NCI-H2081 treated with DMSO at 0.1 percent for 48 hours (cell line): ENCODE measurements around the gene HMCN2.
"Not testable (repeated sequence)": the region's sequence is repeated elsewhere in the genome, so short reads cannot be mapped to it uniquely, and the experiment has no call there.

ENCODE experiments used
- DNase-seq: peaks from one replicate; lab custom pipeline; 2025; lab: John Stamatoyannopoulos, UW

HMCN2 gene

DNA sequence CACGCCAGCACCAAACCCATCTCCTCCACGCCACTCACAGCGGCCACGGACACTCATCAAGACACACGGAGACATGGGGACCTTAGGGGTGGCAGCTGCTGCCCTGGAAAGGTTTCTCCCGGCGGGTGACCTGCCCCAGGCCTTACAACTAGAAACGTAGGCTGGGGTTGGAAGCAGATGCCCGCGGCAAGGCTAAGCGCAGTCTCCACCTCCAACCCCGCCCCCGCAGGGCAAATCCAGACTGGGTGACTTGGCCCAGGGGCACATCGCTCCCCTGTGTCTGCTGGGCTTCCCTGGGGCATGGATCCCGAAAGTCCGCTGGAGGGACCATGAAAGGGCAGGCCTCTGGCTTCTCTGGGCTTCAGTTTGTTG is 167.2 kb downstream of the HMCN2 start:
- DNase-seq = no peak

DNA sequence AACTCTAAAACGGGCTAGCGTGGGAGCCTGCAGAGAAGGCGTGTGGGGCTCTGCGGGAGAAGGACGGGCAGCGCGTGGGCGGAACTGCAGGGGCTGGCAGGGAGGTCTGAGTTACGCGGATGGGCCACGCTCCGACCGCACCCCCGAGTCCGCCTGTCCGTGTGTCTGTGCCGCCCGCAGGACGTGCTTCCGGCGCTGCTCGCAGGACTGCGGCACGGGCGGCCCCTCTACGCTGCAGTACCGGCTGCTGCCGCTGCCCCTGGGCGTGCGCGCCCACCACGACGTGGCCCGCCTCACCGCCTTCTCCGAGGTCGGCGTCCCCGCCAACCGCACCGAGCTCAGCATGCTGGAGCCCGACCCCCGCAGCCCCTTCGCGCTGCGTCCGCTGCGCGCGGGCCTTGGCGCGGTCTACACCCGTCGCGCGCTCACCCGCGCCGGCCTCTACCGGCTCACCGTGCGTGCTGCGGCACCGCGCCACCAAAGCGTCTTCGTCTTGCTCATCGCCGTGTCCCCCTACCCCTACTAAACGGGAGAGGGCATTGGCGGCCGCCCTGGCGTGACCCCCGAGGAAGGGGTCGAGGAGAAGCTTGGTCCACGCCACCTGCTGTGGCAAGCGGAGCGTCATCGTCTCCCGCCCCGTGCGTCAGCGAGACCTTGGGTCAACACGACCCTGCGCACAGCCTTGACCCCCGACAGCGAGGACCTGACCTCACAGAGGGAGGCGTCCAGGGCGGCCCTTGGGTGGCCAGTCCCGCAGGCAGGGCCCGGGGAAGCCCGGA is 167.8 kb downstream of the HMCN2 start:
- DNase-seq = no peak

DNA sequence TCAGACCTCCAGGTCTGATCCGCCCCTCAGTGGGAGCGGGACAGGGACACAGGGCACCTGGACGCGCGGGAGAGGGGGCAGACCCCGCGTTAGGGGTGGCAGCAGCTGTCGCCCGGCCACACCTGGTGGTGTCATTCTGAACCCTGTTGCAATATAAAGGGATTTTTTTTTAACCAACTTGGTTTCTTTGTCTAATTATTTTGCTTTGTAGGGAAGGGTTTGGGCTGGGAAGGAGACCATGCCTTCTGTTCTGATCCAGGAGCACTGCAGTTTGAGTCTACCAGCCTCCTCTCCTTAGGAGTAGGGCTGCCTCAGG is 168.3 kb downstream of the HMCN2 start:
- no peak for DNase-seq

DNA sequence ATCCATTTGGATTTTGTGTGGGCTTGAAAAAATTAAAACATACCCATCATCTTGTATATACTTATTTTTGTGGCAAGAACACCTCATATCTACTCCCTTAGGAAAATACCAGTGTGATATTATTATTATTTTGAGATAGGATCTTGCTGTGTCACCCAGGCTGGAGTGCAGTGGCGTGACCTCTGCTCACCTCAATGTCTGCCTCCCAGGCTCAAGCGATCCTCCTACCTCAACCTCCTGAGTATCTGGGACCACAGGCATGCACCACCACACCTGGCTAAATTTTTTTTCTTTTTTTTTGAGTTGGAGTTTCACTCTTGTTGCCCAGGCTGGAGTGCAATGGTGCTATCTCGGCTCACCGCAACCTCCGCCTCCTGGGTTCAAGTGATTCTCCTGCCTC is 169.1 kb downstream of the HMCN2 start:
- not testable (repeated sequence) for DNase-seq

DNA sequence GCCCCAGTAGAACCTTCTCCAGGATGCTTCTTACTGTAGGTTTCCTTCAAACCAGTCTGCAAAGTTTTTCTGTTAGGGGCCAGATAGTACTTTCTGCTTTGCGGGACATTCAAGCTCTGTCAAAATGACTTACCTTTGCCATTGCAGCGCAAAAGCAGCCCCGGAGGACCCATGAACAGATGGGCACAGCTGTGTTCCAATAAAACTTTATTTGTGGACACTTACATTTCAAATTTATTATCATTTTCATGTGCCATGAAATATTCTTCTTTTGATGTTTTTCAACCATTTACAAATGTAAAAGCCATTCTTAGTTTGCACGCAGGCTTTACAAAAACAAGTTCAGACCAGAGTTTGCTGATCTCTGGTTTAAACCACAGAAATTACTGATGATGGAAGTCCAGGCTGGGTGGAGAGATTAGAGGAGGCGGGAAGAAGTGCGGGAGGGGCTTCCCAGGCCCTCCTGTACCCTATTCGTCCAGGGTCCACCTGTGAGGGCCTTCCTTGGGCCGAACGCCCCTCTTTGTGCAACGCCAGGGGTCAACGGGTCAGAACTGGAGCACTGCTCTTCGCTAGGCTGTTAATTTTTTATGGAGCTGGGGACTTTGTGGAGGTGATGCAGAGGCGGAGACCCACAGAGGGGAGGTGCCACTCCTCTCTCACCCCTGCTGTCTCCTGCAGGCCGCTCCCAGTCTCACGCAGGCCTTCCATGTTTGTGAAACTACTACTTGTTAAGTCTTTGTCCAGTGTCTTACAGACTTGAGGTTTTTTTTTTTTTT is 171.6 kb downstream of the HMCN2 start:
- DNase-seq = no peak

DNA sequence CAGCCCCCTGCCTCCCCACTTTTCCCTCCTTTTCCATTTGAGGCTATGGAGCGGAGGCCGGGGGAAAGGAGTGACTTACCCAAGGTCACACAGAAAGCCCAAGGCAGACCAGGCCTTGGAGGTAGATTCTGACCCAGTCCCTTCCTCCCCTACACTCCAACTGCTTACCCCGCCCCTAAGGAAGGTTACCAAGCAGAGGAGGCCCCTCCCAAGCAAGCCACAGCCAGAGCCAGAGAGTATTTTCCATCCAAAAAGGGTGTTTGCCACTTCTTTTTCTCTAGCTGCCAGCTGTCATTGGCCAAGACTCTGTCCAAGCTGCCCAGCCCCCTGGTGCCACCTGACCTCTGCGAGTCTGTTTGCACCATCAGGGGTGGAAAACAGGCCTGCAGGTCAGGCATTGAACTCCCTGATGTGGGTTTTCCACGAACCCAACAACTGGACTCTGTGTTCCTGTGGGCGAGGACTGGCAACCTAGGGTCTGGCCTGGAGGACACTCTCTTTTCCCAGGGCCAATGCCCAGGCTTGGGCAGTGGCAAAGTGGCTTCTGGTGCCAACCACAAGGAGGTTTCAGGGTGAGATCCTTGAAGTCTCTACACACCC is 172.9 kb downstream of the HMCN2 start:
- no peak for DNase-seq

DNA sequence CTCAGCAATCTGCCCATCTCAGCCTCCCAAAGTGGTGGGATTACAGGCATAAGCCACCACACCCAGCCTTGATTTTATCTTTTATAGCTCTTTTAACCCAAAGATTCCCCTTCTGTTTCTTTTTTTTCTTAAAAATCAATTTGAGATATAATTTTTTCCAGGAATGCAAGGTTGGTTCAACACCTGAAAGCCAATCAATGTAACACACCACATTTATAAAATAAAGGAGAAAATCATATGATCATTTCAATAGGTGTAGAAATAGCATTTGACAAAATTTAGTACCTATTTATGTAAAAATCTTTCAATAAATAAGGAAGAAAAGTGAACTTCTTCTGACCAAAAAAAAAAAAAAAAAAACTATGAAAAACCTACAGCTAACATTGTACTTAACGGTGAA is 175.5 kb downstream of the HMCN2 start:
- DNase-seq = no peak

DNA sequence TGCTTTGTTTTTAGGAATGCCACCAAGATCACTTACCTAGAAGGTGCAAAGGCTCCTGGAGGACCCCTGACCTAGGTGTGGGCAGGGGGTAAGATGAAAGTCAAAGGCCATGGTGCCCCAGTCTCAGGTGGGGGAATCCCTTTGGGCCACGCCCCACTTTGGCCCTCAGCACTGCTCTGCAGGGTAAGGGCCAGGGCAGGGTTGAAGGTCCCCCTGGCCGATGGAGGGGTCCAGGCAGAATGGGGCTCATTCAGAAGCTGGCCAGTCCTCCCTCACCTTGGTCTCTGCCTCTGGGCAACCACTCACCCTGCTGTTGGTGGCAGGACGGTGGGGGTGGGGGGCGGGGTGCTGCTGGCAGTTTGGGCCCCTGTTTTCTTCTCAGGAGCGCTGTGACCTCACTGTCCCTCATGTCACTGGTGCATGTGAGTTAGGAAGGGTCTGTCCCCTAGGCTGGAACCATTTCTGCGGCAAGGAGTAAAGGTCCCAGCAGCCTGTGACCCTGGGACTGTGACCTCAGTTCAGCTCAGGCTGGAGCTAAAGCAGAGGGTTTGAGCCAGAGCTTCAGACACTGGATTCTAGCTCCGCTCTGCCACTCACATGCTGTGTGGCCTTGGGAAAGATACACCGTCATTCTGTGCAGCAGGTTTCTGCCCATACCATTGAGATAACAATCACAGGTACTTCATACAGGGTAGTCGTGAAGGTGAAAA is 177.3 kb downstream of the HMCN2 start:
- no peak for DNase-seq

DNA sequence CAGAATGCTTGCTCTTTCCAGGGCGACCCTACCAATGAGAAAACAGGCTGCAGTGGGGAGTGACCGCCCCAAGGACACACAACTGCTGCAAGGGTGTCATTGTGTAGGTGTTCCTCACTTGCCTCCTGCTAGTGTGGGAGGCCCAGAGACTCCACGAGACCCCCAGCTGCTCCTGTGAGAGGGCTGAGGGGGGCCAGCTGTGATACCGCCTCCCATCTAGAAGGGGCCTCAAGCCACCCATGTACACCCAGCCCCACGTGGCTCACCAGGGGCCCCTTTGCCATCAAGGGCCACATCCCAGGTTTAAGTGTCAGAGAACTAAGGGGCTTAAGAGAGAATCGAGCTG is 177.9 kb downstream of the HMCN2 start:
- no peak for DNase-seq

DNA sequence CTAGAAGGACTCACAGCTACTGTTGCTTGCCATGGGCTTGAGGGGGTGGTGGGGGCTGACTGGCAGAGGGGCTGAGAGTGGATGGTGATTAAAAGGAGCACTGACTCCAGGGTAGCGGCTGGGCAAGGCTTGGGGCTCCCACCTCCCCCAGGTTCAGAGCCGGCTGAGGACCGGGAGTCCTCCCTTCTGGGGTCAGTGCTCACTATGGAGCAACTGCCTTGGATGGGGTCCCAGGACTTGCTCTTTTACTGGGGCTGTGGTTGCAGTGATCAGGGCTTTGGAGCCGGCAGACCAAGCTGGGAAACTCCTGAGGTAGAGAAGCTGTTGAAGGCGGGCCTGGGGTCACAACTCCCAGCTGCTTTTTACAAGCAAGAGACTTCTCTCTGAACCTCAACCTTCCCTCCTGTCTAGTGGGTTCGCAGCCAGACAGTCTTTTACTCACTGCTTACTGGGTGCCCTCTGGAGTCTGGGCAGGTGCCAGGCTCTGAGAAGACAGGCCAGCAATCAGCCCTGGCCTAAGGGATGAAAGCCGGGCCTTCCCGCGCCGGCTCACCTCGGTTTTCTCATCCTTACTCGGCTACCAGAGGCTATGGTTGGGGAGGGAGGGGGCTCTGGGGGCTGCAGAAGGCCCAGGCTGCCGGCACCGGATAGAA is 178.4 kb downstream of the HMCN2 start:
- DNase-seq = no peak

DNA sequence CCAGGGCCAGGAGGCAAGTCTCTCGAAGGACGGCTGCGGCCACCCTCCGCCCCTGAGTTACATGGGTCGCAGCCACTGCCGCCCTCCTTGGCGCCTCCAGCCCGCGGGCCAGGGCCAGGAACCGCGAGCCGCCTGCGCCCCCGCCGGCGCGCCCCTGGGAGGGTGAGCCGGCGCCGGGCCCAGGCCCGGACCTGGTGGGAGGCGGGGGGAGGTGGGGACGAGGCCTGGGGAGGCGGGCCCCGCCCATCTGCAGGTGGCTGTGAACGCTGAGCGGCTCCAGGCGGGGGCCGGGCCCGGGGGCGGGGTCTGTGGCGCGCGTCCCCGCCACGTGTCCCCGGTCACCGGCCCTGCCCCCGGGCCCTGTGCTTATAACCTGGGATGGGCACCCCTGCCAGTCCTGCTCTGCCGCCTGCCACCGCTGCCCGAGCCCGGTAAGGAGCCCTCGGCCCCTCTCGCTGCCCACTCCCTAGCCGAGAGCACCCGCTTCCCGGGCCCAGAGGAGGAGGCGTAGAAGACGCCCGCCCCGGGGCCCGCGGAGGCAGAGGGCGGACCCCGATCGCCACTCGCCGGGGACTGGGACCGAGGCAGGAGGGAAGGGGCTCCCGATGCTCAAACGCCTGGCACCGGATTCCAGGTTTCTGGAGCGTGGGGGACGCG is 179.1 kb downstream of the HMCN2 start, which contains the start of gene ASS1:
Gene ASS1 (plus strand): TSS at position 397 of the 657 bp plus-strand sequence. CDS start 7,268 bp downstream, outside the sequence.
- no peak for DNase-seq

DNA sequence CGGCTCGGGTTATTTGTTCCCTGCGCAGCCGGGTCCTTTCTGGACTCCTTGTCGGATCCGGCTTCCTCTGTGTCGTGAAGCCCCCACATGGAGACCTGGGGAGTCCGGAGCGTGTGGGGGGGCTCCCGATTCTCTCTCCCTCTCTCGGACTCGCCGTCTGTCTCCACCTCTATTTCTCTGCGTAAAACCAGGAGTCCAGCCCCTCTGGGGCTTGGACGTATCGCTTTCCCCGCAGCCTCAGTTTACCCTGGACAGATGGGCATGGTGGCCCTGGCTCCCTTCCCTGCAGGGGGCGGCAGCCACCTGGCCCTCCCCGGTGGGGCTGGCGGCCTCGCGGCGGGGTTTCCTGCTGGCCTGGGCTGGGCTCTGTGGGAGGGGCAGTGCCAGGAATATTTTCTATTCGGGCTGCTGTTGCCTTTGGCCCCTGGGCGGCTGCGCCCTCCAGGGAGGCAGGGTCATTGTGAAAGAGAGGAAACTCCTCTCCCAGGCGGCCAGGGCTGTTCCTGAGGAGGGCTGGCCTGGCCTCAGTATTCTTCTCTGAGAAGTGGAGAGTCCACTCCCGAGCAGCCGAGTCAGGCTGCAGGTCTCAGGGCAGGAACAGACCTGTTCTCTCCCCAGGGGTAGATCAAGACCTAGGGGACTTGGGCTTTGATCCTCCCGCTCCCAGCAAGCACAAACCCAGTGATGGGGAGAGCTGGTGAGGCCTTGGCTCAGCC is 179.9 kb downstream of the HMCN2 start:
- DNase-seq = no peak

DNA sequence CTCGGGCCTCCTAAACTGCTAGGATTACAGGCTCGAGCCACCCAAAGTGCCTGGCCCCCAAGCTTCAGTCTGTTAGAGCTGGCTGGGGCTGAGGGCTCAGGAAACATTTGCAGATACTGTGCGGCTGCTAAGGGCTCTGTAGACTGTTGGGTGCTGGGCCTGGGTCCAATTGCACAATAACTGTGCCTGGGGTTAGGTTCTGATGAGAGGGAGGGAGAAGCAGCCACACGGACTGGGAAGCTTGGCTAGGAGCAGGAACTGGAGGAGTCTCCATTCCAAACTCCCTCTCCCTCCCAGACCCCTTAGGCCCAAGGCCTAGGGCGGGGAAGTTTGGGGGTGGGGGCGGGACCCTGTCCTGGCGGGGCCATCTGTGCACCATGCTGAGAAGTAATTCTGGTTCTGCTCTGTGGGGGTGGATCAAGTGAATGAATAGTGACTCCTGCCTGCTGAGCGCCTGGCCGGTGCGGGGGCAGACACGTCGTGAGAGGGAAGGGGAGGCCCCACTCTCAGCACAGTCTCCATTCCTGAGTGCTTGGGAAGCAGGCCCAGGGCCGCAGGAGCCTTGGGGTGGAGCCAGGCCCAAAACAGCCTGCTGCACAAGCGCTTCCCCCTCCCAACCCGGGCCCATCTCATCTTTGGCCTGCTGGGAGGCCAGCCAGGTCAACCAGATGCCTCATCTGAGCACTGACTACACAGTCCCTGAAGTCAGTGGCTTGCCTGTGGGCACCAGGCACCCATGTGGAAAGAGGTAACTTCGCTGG is 180.7 kb downstream of the HMCN2 start:
- DNase-seq = no peak

DNA sequence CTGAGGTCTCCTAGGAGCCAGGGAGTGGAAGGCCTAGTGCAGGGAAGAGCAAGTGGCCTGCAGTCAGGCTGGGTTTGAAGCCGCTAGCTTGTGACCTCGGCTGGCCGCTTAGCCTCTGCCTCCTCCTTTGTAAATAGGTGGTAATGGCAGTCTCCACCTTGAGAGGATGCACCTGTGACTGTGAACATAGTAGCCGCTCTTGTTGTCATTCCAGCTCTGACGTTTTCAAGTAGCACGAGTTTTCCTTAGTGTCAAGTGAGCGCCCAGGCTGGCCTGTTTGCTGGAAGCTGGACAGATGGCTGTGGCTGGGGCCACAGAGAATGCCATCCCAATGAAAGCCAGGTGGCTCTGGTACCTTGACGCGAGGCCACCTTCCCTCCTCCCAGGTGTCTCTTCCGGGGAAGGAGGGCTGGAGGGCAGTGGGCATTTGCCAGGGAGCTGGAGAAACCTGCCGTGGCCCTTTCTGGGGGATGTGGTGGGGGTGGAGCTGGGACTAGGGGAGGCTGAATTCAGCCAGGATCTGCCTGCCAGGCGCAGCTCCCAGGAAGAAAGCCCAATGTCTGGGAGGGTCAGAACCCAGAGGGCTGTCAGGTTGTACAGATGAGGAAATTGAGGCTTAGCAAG is 181.7 kb downstream of the HMCN2 start:
- DNase-seq = no peak

DNA sequence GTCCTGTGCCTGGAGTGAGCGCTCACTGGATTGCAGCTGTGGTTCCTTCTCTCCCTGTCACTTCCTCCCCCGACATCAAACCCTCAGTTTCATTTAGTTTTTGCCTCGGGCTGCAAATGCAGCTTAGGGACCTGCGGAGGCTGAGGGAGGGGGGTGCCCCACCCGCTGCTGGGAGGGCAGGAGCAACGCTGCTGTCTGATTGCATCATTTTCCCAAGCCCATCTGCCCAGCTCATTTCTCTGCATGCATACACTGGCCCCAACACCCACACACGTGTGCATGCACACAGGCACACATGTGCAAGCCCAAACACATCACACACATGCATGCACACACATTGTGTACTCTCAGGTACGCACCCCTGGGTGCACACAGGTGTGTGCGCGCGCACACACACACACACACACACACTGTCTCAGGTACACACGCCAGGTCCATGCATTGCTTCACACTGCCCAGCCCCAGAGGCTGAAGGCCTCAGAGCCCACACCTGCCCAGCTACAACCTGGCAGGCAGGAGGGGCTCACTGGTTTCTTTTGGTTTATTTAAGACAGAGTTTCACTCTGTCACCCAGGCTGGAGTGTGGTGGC is 182.6 kb downstream of the HMCN2 start:
- no peak for DNase-seq

DNA sequence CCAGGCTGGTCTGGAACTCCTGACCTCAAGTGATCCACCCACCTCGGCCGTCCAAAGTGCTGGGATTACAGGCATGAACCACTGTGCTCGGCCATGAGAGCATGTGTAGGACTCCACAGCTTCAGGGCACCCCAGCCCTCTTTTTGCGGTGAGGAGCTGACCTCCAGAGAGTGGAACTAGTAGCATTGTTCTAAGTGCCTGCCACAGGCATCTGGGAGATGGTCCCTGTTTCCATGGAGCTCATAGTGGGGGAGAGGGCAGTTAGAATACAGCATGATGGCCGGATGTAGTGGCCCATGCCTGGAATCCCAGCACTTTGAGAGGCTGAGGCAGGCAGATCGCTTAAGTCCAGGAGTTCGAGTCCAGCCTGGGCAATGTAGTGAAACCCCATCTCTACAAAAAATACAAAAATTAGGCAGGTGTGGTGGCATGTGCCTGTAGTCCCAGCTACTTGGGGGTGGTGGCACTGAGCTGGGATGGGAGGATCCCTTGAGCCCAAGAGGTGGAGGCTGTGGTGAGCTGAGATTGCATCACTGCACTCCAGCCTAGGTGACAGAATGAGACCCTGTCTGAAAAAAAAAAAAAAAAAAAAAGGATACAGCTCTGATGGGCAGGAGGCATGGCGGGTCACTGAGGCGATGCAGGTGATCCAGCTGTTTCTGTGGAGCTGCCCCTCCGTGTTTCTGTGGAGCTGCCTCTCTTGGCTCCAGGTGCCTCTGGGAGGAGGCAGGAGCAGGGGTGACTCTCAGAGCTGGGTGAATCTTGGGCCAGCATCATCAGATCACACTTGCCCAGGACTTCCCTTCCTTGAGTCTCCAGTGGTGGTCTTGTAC is 183.4 kb downstream of the HMCN2 start:
- no peak for DNase-seq

DNA sequence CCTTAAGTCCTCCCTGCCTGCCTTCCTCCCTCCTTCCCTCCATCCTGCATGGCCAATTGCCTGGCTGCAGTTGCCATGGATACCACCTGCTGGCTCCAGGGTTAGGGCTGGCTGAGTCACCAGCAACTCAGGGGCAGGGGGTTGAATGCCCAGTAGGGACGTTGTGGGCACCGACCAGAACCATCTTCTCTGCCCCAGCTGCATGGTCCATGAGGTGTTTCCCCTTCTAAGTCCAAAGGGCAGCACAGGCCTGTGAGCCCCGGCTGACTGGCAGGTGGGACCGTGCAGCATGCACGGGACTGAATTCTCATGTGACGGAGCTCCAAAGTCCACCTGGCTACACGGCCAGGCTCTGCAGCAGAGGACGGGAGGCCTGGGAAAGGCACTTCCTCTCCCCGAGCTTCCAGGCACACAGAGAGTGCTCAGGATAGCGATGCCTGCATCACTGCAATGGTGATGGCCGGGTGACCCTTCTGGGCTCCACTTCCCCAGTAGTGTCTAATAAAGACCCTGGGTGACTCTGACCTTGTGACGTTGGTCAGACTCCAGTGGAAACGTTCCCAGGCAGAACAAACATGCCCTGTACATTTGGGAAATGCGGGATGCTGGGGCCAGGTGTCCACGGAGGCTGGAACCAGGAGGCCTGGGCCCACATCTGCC is 184.9 kb downstream of the HMCN2 start:
- DNase-seq = no peak

DNA sequence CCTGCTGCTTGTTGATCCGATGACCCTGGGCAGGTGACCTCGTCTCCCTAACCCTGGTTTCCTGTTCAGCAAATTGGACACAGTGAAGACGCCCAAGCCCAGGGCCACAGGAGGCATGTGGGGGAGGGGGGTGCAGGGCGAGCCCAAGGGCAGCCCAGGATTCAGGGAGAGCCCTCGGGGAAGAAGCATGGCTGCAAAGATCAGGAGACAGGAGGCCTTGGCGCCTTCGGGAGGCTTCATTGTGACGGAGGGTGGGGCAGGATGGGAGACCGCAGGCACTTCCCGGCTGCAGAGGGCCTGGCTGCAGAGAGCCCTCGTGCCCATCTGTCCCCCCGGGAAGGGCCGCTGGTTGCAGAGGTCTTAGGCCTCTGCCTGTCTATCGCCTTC is 185.4 kb downstream of the HMCN2 start:
- no peak for DNase-seq
